A673 (cell line): ENCODE data around the gene CAPZB. TPM values are rescaled to one million over a fixed set of nuclear protein-coding genes. Genes with fewer than 3 reads are reported as not detected.
"Not testable (repeated sequence)": the region's sequence is repeated elsewhere in the genome, so short reads cannot be mapped to it uniquely, and the experiment has no call there.

ENCODE experiments used
- BruUV-seq: library from RNA; stranded (reverse); fragments of 400-500 nt; replicated peaks from 2 replicates; lab custom pipeline; 2021; lab: Mats Ljungman, UMichigan
- CTCF ChIA-PET: fragments of 300-600 bp; sonication (Branson Sonifier 250); formaldehyde crosslinking; loops from one replicate; lab custom pipeline; 2022; ENCODE audit warnings: antibody characterized with exemption; lab: Charles Lee
- POLR2A ChIA-PET: fragments of 300-600 bp; sonication (Branson Sonifier 250); formaldehyde crosslinking; loops from one replicate; lab custom pipeline; 2022; ENCODE audit warnings: antibody characterized with exemption; ENCODE audit not compliant: low non-redundant PET; lab: Charles Lee
- DNase-seq: peaks from one replicate; pipeline ENCODE4 v3.0.0-alpha.2; 2015; ENCODE audit warnings: low spot score
- H3K27ac ChIP-seq: fragments of 200-600 bp; sonication (generic); 2 replicates; pipeline ENCODE4 v1.5.1; 2016; ENCODE audit warnings: mixed run types, low read depth, mild to moderate bottlenecking, mixed read lengths, antibody characterized with exemption, low read length; ENCODE audit not compliant: poor library complexity, severe bottlenecking
- H3K27me3 ChIP-seq: fragments of 200-600 bp; sonication (generic); replicated peaks from 2 replicates; pipeline ENCODE4 v1.6.1; 2017; ENCODE audit warnings: mixed run types, low read depth, mild to moderate bottlenecking, mixed read lengths, antibody characterized with exemption, low read length; ENCODE audit not compliant: insufficient read depth, poor library complexity
- H3K36me3 ChIP-seq: fragments of 200-600 bp; sonication (generic); 2 replicates; pipeline ENCODE4 v1.6.1; 2016; ENCODE audit warnings: mixed run types, mild to moderate bottlenecking, mixed read lengths, antibody characterized with exemption, low read length; ENCODE audit not compliant: insufficient read depth, poor library complexity, severe bottlenecking
- H3K4me1 ChIP-seq: fragments of 200-600 bp; sonication (generic); 2 replicates; pipeline ENCODE4 v1.6.1; 2017; ENCODE audit warnings: mixed run types, mild to moderate bottlenecking, mixed read lengths, antibody characterized with exemption, low read length; ENCODE audit not compliant: insufficient read depth, poor library complexity, severe bottlenecking
- H3K4me3 ChIP-seq: fragments of 200-600 bp; sonication (generic); 2 replicates; pipeline ENCODE4 v1.5.1; 2016; ENCODE audit warnings: low read depth, mixed run types, mild to moderate bottlenecking, mixed read lengths, low read length; ENCODE audit not compliant: poor library complexity, severe bottlenecking
- H3K9me3 ChIP-seq: fragments of 200-600 bp; sonication (generic); 2 replicates; pipeline ENCODE4 v1.6.1; 2016; ENCODE audit warnings: mixed run types, low read depth, mild to moderate bottlenecking, mixed read lengths, antibody characterized with exemption, low read length; ENCODE audit not compliant: poor library complexity, severe bottlenecking
- EZH2 ChIP-seq: fragments of 200-600 bp; sonication (generic); IDR thresholded peaks from 2 replicates; pipeline ENCODE4 v1.6.1; 2017; ENCODE audit warnings: borderline replicate concordance, low read depth, mild to moderate bottlenecking, mixed read lengths, antibody characterized with exemption, low read length; ENCODE audit not compliant: poor library complexity, severe bottlenecking
- intact Hi-C: fragments of 100-400 bp; cut with micrococcal nuclease; formaldehyde crosslinking; loops from one replicate; pipeline ENCODE4 v1.10.0; 2022; ENCODE audit not compliant: unreplicated experiment
- total RNA-seq: library from RNA; stranded (reverse); gene quantifications from 2 replicates; pipeline ENCODE4 v1.2.3, GENCODE V29; 2021
- TF ChIP-seq, protein P1 (sequence below): fragments of 300-800, 200-600 bp; sonication (generic); conservative IDR thresholded peaks from 2 replicates; pipeline ENCODE4 v1.5.1; 2017; ENCODE audit warnings: low read depth, mild to moderate bottlenecking, antibody characterized with exemption, low read length, moderate library complexity, mixed read lengths

CAPZB gene
- total RNA-seq, 1 experiment from 2014 or later = 214 TPM

DNA sequence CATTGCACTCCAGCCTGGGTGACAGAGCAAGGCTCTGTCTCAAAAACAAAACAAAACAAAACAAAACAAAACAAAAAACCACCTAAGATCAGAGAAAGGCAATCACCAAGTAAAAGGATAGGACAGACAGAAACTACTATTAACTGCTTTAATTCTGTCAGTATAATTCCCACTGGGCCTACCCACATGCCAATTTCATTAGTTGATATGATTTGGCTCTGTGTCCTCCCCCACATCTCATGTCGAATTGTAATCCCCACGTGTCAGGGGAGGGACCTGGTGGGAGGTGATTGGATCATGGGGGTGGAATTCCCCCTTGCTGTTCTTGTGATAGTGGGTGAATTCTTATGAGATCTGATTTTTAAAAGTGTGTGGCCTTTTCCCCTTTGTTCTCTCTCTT is 27.2 kb upstream of the CAPZB start:
- Histone ChIP-seq H3K36me3 (no peaks in the 10 kb centered on the region), H3K27me3 (no peaks in the 10 kb centered on the region), H3K4me1 (no peaks in the 10 kb centered on the region), H3K4me3 (no peak overlapping the region), H3K9me3 (no peaks in the 10 kb centered on the region), H3K27ac (no peak overlapping the region)
- CTCF ChIA-PET = no interaction called here
- TF ChIP-seq, protein P1, sequence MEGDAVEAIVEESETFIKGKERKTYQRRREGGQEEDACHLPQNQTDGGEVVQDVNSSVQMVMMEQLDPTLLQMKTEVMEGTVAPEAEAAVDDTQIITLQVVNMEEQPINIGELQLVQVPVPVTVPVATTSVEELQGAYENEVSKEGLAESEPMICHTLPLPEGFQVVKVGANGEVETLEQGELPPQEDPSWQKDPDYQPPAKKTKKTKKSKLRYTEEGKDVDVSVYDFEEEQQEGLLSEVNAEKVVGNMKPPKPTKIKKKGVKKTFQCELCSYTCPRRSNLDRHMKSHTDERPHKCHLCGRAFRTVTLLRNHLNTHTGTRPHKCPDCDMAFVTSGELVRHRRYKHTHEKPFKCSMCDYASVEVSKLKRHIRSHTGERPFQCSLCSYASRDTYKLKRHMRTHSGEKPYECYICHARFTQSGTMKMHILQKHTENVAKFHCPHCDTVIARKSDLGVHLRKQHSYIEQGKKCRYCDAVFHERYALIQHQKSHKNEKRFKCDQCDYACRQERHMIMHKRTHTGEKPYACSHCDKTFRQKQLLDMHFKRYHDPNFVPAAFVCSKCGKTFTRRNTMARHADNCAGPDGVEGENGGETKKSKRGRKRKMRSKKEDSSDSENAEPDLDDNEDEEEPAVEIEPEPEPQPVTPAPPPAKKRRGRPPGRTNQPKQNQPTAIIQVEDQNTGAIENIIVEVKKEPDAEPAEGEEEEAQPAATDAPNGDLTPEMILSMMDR = no peak
- TF ChIP-seq EZH2 = no peak
- POLR2A ChIA-PET = no interaction called here
- intact Hi-C loops = no loop called here
- peak; percentile 17 for DNase-seq
- no TSS peak for BruUV-seq

DNA sequence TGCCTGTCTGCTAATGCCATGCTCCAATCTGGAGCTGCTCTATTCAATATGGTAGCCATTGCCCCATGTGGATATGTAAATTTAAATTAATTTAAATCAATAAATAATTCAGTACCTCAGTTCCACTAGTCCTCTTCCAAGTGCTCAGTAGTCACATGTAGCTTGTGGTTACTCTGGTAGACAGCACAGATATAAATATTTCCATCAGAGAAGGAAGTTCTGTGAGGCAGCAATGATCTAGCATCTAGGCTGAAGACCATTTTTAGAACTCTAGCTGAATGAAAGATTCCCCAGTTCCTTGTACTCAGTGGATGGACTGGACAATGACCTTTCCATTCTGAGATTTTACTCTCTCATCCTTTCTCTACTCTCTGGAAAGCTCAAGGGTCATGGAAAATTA is 25.8 kb upstream of the CAPZB start:
- H3K27ac ChIP-seq = no peak overlapping the region
- no peaks in the 10 kb centered on the region for H3K36me3 ChIP-seq
- H3K9me3 ChIP-seq = no peaks in the 10 kb centered on the region
- H3K4me3 ChIP-seq = no peak overlapping the region
- DNase-seq = no peak
- no peaks in the 10 kb centered on the region for H3K4me1 ChIP-seq
- TF ChIP-seq EZH2 = no peak
- intact Hi-C loops = no loop called here
- ChIA-PET CTCF (no interaction called here), POLR2A (no interaction called here)
- no peaks in the 10 kb centered on the region for H3K27me3 ChIP-seq
- no TSS peak for BruUV-seq

DNA sequence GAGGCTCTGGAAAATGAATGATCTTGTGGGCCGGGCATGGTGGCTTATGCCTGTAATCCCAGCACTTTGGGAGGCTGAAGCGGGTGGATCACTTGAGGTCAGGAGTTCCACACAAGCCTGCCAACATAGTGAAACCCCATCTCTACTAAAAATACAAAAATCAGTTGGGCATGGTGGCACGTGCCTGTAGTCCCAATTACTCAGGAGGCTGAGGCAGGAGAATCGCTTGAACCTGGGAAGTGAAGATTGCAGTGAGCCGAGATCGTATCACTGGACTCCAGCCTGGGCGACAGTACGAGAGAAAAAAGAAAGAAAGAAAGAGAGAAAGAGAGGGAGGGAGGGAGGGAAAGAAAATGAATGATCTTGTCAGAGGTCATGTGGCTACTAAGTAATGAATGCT is 24.3 kb upstream of the CAPZB start:
- CTCF ChIA-PET, H3K4me1 ChIP-seq, H3K27me3 ChIP-seq, BruUV-seq, intact Hi-C loops, POLR2A ChIA-PET, DNase-seq, H3K36me3 ChIP-seq, H3K4me3 ChIP-seq, H3K9me3 ChIP-seq, H3K27ac ChIP-seq: not testable (repeated sequence)

DNA sequence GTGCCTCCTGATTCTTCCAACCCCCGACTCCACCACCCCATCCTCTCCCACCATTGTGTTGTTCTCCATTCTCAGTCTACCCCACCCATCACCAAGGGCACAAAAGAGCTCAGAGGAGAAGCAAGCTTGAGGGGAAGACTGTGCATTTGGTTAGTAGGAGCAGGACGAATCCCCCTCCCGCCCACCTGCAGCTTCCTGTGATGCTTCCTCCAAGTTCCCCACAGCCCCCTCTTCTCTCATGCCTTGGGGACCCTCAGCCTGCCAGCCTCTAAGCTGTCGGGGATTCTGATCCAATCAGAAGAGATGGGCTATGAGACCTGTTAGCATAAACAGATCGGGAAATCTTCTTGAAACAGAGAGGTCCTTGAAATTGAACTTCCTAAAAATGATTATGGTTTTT is 22.2 kb upstream of the CAPZB start:
- intact Hi-C loops = no loop called here
- BruUV-seq = no TSS peak
- Histone ChIP-seq H3K4me3 (no peak overlapping the region), H3K27me3 (no peaks in the 10 kb centered on the region), H3K27ac (no peak overlapping the region), H3K36me3 (no peaks in the 10 kb centered on the region), H3K4me1 (no peaks in the 10 kb centered on the region), H3K9me3 (no peaks in the 10 kb centered on the region)
- no peak for DNase-seq
- CTCF ChIA-PET = no interaction called here
- TF ChIP-seq, protein P1 = no peak
- no peak for TF ChIP-seq EZH2
- POLR2A ChIA-PET = interaction anchor here (0.6 kb wide), 1 partner anchor 73 kb away, joined by 5 read pairs; no protein-coding TSS in a partner anchor
